ENCODE results near the gene PRKN. TPM values are rescaled to one million over a fixed set of nuclear protein-coding genes. Genes with fewer than 3 reads are reported as not detected.
A peak's percentile ranks its signal among the peaks of the same experiment; 100 is the strongest.
"Not testable (repeated sequence)": the region's sequence is repeated elsewhere in the genome, so short reads cannot be mapped to it uniquely, and the experiment has no call there.

Gene PRKN
- total RNA-seq, 2 experiments from 2014 or later, result 0.82 to 1.00 TPM

DNA sequence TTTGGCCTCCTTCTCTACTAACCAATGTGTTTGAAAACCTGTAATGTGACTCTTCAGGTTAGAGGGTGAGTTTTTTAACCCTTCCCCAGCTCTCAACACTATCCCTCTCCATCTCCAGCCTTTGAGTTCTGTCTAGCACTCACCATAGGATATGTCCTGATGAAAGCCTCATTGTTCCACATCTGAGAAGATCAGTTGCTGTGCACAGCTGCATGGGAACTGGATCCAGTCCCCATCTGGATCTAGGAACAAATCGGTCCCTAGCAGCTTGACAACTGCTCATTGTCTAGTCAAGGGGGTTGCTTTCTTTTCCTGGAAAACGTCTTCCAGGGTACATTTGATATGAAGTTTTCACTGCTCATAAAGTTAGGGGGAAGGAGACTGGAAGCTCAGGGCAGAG, 1408.3 kb downstream of the PRKN start:
- no peaks in the 10 kb centered on the region for H3K4me1 Mint-ChIP-seq (ENCODE audit: low read depth)
- intact Hi-C loops (cut with micrococcal nuclease), result no loop called here
- H3K9me3 Mint-ChIP-seq, result peaks cover 2% of the 10 kb centered on the region
- no peak overlapping the region for H3K4me3 Mint-ChIP-seq
- POLR2A ChIA-PET, result no interaction called here
- peaks cover 4% of the 10 kb centered on the region for H3K27me3 Mint-ChIP-seq
- CTCF ChIA-PET, result no interaction called here
- no peaks in the 10 kb centered on the region for H3K36me3 Mint-ChIP-seq
- H3K27ac Mint-ChIP-seq, result no peak overlapping the region
- DNase-seq, result no peak

DNA sequence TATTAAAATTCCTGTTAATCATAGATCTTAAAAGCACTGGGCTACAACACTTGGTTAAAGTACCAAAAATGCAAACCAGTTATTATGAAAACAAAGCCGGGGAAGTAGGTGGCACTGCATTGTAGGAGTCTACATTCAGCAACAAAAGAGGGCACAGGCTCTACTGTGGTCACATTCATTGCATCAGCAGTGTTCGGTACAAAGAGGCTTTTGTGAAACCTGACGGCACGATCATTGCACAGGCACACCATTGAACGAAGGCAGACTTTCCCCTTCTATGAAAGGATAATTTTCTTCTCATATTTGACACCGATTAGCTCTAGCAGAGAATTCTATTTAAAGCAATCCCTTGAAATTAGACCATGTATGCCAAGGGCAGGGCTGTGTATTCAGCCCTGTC, 1409.1 kb downstream of the PRKN start:
- intact Hi-C loops (cut with micrococcal nuclease), result no loop called here
- Mint-ChIP-seq H3K4me1 (ENCODE audit: low read depth) (no peaks in the 10 kb centered on the region), H3K4me3 (no peak overlapping the region), H3K27ac (no peak overlapping the region), H3K9me3 (peaks cover 2% of the 10 kb centered on the region), H3K36me3 (no peaks in the 10 kb centered on the region), H3K27me3 (peaks cover 4% of the 10 kb centered on the region)
- DNase-seq, result no peak
- ChIA-PET POLR2A (no interaction called here), CTCF (no interaction called here)

DNA sequence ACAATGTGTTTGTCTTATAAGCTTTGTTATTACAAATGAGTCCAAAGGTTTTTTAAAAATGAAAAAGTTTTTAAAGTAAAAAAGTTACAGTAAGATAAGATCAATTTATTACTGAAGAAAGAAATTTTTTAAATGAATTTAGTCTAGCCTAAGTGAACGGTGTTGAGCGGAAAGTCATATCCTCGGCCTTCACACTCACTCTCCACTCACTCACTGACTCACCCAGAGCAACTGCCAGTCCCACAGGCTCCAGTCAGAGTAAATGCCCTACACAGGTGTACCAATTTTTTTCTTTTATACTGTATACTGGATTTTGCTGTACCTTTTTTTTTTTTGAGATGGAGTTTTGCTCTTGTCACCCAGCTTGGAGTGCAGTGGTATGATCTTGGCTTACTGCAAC, 1411.0 kb downstream of the PRKN start:
- CTCF ChIA-PET, result no interaction called here

DNA sequence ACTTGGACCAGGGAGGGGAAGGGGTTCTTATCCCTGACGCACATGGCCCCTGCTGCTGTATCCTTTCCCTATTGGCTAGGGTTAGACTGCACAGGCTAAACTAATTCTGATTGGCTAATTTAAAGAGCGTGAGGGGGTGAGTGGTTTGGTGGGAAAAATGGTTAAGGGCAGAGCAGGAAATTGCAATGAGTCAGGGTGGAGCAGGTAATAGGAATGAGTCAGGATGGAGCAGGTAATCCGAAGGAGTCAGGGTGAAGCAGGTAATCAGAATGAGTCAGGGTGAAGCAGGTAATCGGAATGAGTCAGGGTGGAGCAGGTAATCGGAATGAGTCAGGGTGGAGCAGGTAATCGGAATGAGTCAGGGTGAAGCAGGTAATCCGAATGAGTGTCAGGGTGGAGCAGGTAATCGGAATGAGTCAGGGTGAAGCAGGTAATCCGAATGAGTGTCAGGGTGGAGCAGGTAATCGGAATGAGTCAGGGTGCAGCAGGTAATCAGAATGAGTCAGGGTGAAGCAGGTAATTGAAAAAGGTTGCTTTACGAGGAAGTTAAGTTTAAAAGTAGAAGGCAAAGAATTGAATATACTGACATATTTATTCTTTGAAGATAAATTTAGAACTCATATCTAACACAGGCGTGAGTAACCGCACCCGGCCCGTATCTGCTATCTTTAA, 1412.2 kb downstream of the PRKN start:
- intact Hi-C loops (cut with micrococcal nuclease); DNase-seq; POLR2A ChIA-PET; H3K4me3 Mint-ChIP-seq; H3K27ac Mint-ChIP-seq; CTCF ChIA-PET; H3K9me3 Mint-ChIP-seq; H3K4me1 Mint-ChIP-seq (ENCODE audit: low read depth); H3K27me3 Mint-ChIP-seq; H3K36me3 Mint-ChIP-seq: not testable (repeated sequence)

More for the DNA sequence above, 1411.0 kb downstream of the PRKN start:
- Mint-ChIP-seq H3K27me3 (no peaks in the 10 kb centered on the region), H3K4me1 (ENCODE audit: low read depth) (no peaks in the 10 kb centered on the region), H3K4me3 (no peak overlapping the region), H3K36me3 (no peaks in the 10 kb centered on the region), H3K9me3 (peaks cover 2% of the 10 kb centered on the region), H3K27ac (no peak overlapping the region)
- POLR2A ChIA-PET, result no interaction called here
- no peak for DNase-seq
- intact Hi-C loops (cut with micrococcal nuclease), result no loop called here

DNA sequence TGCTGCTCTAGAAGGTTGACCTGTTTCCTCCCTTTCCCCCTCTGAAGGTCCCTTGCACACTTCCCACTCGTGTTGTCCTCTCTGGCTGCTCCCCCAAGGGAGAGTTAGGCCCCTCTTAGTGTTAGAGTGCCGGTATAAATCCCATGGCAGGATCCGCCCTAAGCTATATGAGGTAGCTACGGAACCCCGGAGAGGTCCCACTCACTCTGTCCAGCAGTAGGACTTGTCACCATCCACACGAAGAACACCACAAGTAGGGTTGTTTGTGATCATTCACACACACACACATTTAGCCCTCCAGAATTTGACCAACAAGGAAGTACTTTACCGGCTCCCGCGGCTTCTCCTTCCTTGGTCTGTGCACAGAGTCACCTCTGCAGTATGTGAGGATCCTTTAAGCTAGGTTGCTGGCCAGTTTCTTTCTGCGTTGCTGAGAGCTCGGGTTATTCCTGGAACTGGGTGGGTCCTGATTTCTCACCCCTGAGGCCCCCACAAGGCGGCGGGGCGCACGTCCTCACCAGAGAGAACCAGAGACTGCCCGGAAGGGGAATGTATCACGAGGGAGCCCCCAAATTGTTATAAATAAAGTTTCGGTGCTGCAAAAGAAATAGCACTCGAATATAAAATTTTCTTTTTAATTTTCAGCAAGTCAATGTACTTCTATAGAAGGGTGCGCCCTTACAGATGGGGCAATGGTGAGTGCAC, 1412.9 kb downstream of the PRKN start:
- H3K9me3 Mint-ChIP-seq; H3K36me3 Mint-ChIP-seq; DNase-seq; POLR2A ChIA-PET; H3K27ac Mint-ChIP-seq; H3K4me3 Mint-ChIP-seq; H3K4me1 Mint-ChIP-seq (ENCODE audit: low read depth); CTCF ChIA-PET; H3K27me3 Mint-ChIP-seq: not testable (repeated sequence)
- intact Hi-C loops (cut with micrococcal nuclease), result loop anchor here (5.0 kb wide), 1 partner anchor 37 kb away; no protein-coding TSS in a partner anchor

DNA sequence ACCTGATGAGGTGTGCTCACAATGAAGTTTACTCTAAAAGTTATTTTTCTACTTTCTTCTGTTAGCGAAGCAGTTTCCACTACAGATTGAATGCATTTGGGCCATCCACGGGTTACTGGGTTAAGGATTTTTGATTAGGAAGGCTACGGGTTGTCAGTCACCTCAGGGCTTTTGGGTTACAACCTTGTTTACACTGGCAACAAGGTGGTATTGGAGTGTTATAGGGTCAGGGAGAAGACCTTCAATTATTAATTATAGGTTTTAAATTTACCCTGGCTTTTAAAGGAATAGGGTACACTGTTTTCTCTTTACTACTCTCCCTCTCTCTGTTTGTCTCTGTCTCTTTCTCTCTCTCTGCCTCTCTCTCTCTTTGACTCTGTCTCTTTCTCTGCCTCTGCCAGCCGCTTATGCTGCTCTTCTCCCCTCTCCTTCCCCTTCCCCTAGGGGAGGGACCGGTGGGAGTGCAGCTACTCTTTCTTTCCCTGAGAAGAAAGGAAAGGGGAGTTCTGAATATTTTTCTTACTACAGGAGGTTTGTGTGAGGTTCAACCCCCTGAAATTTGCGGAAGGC, 1413.5 kb downstream of the PRKN start:
- peaks cover 1% of the 10 kb centered on the region for H3K27me3 Mint-ChIP-seq
- H3K27ac Mint-ChIP-seq, result no peak overlapping the region
- peaks cover 4% of the 10 kb centered on the region for H3K4me1 Mint-ChIP-seq (ENCODE audit: low read depth)
- ChIA-PET CTCF (no interaction called here), POLR2A (no interaction called here)
- H3K9me3 Mint-ChIP-seq, result peaks cover 2% of the 10 kb centered on the region
- intact Hi-C loops (cut with micrococcal nuclease), result loop anchor here (5.0 kb wide), 1 partner anchor 37 kb away; no protein-coding TSS in a partner anchor
- H3K4me3 Mint-ChIP-seq, result no peak overlapping the region
- no peak for DNase-seq
- no peaks in the 10 kb centered on the region for H3K36me3 Mint-ChIP-seq

DNA sequence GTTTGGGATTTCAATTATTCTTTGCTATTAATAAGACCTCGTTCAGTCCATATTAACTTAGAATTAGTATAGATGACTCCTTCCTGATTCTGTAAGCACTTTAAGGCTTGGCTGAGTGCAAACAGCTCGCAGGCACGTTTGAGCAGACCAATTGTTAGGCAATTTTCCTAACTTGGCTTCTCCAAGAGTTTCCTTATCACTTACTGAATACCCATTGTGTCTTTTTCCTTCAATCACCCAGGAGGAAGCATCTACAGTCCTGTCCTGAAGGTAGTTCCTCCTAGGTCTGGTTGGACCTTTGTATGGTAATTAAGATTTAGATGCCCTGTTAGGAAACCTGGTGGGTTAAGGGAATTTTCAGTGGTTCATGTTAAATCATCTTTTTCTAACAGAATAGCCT, 1414.1 kb downstream of the PRKN start:
- intact Hi-C loops (cut with micrococcal nuclease), result loop anchor here (5.0 kb wide), 1 partner anchor 36 kb away; no protein-coding TSS in a partner anchor
- POLR2A ChIA-PET; H3K4me3 Mint-ChIP-seq; DNase-seq; H3K4me1 Mint-ChIP-seq (ENCODE audit: low read depth); H3K9me3 Mint-ChIP-seq; CTCF ChIA-PET; H3K36me3 Mint-ChIP-seq; H3K27ac Mint-ChIP-seq; H3K27me3 Mint-ChIP-seq: not testable (repeated sequence)

DNA sequence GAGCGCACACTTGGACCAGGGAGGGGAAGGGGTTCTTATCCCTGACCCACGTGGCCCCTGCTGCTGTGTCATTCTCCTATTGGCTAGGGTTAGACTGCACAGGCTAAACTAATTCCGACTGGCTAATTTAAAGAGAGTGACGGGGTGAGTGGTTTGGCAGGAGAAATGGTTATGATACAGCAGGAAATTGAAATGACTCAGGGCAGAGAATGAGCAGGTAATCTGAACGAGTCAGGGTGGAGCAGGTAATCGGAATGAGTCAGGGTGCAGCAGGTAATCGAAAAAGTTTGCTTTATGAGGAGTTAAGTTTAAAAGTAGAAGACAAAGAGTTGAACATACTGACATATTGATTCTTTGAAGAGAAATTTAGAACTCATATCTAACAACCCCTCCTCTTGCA, 1417.8 kb downstream of the PRKN start:
- H3K4me1 Mint-ChIP-seq (ENCODE audit: low read depth); POLR2A ChIA-PET; H3K4me3 Mint-ChIP-seq; H3K36me3 Mint-ChIP-seq; H3K9me3 Mint-ChIP-seq; CTCF ChIA-PET; H3K27me3 Mint-ChIP-seq; H3K27ac Mint-ChIP-seq: not testable (repeated sequence)
- intact Hi-C loops (cut with micrococcal nuclease), result loop anchor here (5.0 kb wide), 1 partner anchor 32 kb away; no protein-coding TSS in a partner anchor
- peak; percentile 31 for DNase-seq

DNA sequence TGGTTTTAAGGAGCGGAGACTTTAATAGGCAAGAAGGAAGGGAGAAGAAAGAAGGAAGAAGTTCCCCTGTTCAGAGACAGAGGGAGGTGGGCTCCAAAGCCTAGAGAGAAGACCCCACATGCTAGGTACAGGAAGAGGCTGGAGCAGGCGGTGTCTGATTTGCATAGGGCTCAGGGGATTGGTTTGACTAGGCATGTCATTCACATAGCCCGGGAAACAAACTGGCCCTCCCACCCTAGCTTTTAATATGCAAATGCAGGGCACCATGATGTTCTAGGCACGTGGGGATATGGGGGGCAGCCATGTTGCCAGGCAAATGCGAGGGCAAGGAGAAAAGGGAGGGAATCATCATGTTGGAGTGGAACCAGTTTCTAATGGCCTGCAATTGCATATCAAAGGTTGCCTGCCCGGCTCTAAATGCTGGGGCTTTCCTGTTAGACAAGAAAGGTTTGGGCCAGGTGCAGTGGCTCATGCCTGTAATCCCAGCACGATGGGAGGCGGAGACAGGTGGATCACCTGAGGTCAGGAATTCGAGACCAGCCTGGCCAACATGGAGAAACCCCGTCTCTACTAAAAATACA, 1419.4 kb downstream of the PRKN start:
- DNase-seq, result no peak
- POLR2A ChIA-PET, result no interaction called here
- H3K36me3 Mint-ChIP-seq, result no peaks in the 10 kb centered on the region
- no peaks in the 10 kb centered on the region for H3K9me3 Mint-ChIP-seq
- H3K4me1 Mint-ChIP-seq (ENCODE audit: low read depth), result peaks cover 4% of the 10 kb centered on the region
- CTCF ChIA-PET, result no interaction called here
- H3K27me3 Mint-ChIP-seq, result peaks cover 6% of the 10 kb centered on the region
- no peak overlapping the region for H3K27ac Mint-ChIP-seq
- no peak overlapping the region for H3K4me3 Mint-ChIP-seq
- intact Hi-C loops (cut with micrococcal nuclease), result no loop called here

DNA sequence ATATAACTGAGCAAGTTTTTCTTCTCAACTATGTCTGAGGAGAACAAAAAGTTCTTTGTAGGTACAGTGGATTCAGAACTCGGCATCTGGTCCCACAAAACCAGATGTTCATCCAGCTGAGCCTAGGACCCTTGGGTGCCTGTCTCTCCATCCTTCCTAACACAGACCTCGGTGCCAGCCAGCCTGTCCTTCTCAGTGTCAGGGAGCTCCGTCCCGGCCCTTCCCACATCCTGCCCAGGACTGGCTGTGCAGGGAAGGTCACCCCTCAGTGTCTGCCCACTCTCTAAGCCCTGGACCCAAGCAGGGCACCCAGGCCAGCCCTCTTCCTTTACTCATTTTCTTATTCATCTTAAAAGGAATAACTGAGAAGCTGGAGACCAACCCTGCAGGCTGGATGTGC, 1421.7 kb downstream of the PRKN start:
- POLR2A ChIA-PET, result no interaction called here
- Mint-ChIP-seq H3K4me3 (no peak overlapping the region), H3K36me3 (no peaks in the 10 kb centered on the region), H3K27me3 (peaks cover 9% of the 10 kb centered on the region), H3K4me1 (ENCODE audit: low read depth) (peaks cover 4% of the 10 kb centered on the region), H3K9me3 (no peaks in the 10 kb centered on the region), H3K27ac (no peak overlapping the region)
- intact Hi-C loops (cut with micrococcal nuclease), result no loop called here
- CTCF ChIA-PET, result no interaction called here
- DNase-seq, result no peak

DNA sequence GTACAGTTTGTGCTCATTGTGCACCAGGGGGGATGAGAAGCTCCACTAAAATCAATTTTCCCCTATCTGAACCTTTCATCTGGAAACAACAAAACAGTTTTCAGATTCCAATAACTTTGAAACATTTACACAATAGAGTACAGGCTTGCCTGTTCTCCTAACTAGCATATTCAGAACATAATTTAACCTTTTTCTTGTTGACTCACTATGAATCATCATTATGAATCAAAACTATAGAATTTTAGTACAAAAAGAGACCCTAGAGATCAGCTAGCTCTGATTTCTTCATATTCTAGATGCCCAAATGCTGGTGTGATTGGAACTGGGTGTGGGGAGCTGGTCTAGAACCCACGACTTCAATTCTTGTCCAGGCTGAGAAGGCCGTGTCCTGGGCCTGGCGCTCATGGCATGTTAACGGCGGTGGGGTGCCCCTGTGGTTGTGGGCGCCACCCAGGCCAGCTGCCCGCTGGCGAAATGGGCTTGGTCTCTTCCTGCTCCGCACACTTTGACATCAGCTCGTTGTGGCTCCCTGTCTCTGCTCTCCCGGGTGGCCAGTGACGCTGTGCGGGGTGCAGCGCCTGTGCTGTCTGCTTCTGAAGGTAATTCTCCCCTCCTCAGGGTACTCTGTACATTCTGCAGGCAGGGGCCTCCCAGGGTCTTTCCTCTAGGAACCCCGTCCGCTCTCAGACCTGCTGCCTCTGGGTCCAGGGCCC, 1423.8 kb downstream of the PRKN start:
- Mint-ChIP-seq H3K4me3 (no peak overlapping the region), H3K4me1 (ENCODE audit: low read depth) (no peaks in the 10 kb centered on the region), H3K9me3 (no peaks in the 10 kb centered on the region), H3K36me3 (no peaks in the 10 kb centered on the region), H3K27me3 (peaks cover 8% of the 10 kb centered on the region), H3K27ac (no peak overlapping the region)
- intact Hi-C loops (cut with micrococcal nuclease), result no loop called here
- CTCF ChIA-PET, result no interaction called here
- POLR2A ChIA-PET, result interaction anchor here (0.6 kb wide), 1 partner anchor 1481 kb away, joined by 3 read pairs; no protein-coding TSS in a partner anchor
- no peak for DNase-seq

DNA sequence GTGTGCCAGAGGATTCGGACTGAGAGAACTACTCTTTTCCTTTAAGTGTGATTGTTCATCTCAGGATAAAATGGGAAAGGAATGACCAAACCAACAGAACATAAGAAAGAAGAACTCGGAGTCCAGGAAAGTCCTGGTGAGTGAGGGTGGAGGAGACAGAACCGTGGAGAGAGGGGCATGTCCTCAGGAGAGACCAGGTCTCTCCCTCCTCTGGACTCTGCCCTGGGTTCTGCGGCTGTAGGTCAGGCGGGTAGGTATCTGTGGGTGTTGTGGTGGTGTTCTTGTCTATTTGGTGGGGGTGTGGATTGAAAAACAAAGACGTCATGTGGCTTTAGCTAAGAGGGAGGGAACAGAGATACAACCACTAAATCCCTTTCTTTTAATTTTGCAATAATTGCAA, 1424.6 kb downstream of the PRKN start:
- ChIA-PET POLR2A (no interaction called here), CTCF (no interaction called here)
- H3K4me3 Mint-ChIP-seq, result no peak overlapping the region
- H3K9me3 Mint-ChIP-seq, result no peaks in the 10 kb centered on the region
- no peaks in the 10 kb centered on the region for H3K4me1 Mint-ChIP-seq (ENCODE audit: low read depth)
- H3K27me3 Mint-ChIP-seq, result peaks cover 8% of the 10 kb centered on the region
- no peak for DNase-seq
- H3K36me3 Mint-ChIP-seq, result no peaks in the 10 kb centered on the region
- no peak overlapping the region for H3K27ac Mint-ChIP-seq
- intact Hi-C loops (cut with micrococcal nuclease), result no loop called here

All from activated CD4-positive, alpha-beta memory T cell treated with anti-CD3 and anti-CD28 coated beads for 36 hours (primary cell).